Uterus (tissue), 4 donors: Measurements from ENCODE around the gene LZIC. TPM values are rescaled to one million over a fixed set of nuclear protein-coding genes. Genes with fewer than 3 reads are reported as not detected.
"Not testable (repeated sequence)": the region's sequence is repeated elsewhere in the genome, so short reads cannot be mapped to it uniquely, and the experiment has no call there.

Source experiments
- DNase-seq, 2 donors: peaks; one replicate each; pipeline ENCODE4 v3.0.0-alpha.2; 2019 to 2020
- H3K27ac ChIP-seq, 2 donors: fragments of 200-600 bp; sonication (generic); 1 replicate in 1 of 2; 2 replicates in 1 of 2; pipeline ENCODE4 v1.5.1; 2016 to 2018
- H3K27me3 ChIP-seq, 2 donors: fragments of 200-600 bp; sonication (generic); one replicate each; pipeline ENCODE4 v1.5.1; 2018 to 2019; ENCODE audit warnings: control low read depth in 1 of 2
- H3K36me3 ChIP-seq, 2 donors: fragments of 200-600 bp; sonication (generic); one replicate each; pipeline ENCODE4 v1.5.1; 2019; ENCODE audit warnings: control low read depth in 1 of 2
- H3K4me1 ChIP-seq, 2 donors: fragments of 200-600 bp; sonication (generic); one replicate each; pipeline ENCODE4 v1.5.1; 2018 to 2019; ENCODE audit warnings: control low read depth in 1 of 2
- H3K4me3 ChIP-seq, 2 donors: fragments of 200-600 bp; sonication (generic); 1 replicate in 1 of 2; 2 replicates in 1 of 2; pipeline ENCODE4 v1.5.1; 2018 to 2019; ENCODE audit warnings: mild to moderate bottlenecking in 1 of 2
- H3K9me3 ChIP-seq, 2 donors: fragments of 200-600 bp; sonication (generic); one replicate each; pipeline ENCODE4 v1.5.1; 2019; ENCODE audit warnings: control low read depth in 1 of 2
- CTCF ChIP-seq, 4 experiments: fragments of 200-600 bp in 2 of 4; fragments of 450-650 bp in 2 of 4; sonication (generic) in 2 of 4; IDR thresholded peaks; one replicate each; pipeline ENCODE4 v1.5.1; 2016 to 2019; ENCODE audit warnings: antibody characterized with exemption in 4 of 4, mild to moderate bottlenecking in 2 of 4, moderate library complexity in 1 of 4
- POLR2A ChIP-seq, 2 donors: fragments of 450-650 bp; IDR thresholded peaks; one replicate each; pipeline ENCODE4 v1.6.1; 2016; ENCODE audit warnings: antibody characterized with exemption in 2 of 2, mild to moderate bottlenecking in 1 of 2, moderate library complexity in 1 of 2
- intact Hi-C: fragments of 100-400 bp; cut with DNase I; formaldehyde crosslinking; loops from one replicate; pipeline ENCODE4 v1.15.1; 2023; ENCODE audit warnings: low total_unique reads
- total RNA-seq, 4 donors: library from RNA; depleted of rRNA in 3 of 4; stranded (reverse); fragments of >200 nt in 3 of 4; gene quantifications; one replicate each; pipeline versions ENCODE4 v1.1.0 to v1.2.4, GENCODE V29; 2014 to 2023
- donor health status: DM: yes; HTN: yes; CAD: no.

The LZIC gene
- total RNA-seq, 4 donors from 2014 or later: 9.4 to 66.9 (median 26.0) TPM

GRCh38 chr1:9917901-9918300 lies 25.3 kb downstream of the LZIC start:
- no peaks in the 10 kb centered on the region for H3K27me3 ChIP-seq
- H3K36me3 ChIP-seq: no peaks in the 10 kb centered on the region
- H3K9me3 ChIP-seq: no peaks in the 10 kb centered on the region
- H3K4me1 ChIP-seq: no peaks in the 10 kb centered on the region
- intact Hi-C loops: no loop called here
- no peak for DNase-seq
- no peak overlapping the region for H3K27ac ChIP-seq
- TF ChIP-seq POLR2A (IDR thresholded peaks at IDR 0.05) (no peak), CTCF (IDR thresholded peaks at IDR 0.05) (no peak)
- no peak overlapping the region for H3K4me3 ChIP-seq

GRCh38 chr1:9917495-9917894 lies 25.7 kb downstream of the LZIC start:
- H3K27me3 ChIP-seq, DNase-seq, H3K4me1 ChIP-seq, intact Hi-C loops, H3K4me3 ChIP-seq, H3K9me3 ChIP-seq, H3K36me3 ChIP-seq, H3K27ac ChIP-seq: not testable (repeated sequence)

DNA sequence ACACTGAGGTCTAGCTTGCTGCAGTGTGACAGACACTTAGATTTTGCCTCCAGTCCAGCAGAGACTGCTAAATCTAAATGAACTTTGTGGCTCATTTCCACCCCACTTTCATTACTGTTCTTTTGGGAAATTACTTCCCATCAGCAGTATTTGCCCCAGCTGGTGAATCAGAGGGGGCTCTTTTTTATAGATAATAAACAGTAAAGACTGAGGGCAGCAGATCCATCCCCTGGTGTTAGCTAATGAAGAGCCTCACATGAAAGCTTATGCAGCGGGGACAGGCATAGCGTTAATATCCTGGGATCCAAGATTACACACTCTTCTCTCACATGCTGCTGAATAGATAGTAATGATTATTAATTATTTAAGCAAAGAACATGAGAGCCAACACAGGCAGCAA lies 26.7 kb downstream of the LZIC start:
- H3K27me3 ChIP-seq: no peaks in the 10 kb centered on the region
- no peak overlapping the region for H3K4me3 ChIP-seq
- no peak for DNase-seq
- TF ChIP-seq CTCF (IDR thresholded peaks at IDR 0.05): no peak
- no peaks in the 10 kb centered on the region for H3K9me3 ChIP-seq
- intact Hi-C loops: no loop called here
- H3K27ac ChIP-seq: no peak overlapping the region
- no peaks in the 10 kb centered on the region for H3K4me1 ChIP-seq
- H3K36me3 ChIP-seq: no peaks in the 10 kb centered on the region

DNA sequence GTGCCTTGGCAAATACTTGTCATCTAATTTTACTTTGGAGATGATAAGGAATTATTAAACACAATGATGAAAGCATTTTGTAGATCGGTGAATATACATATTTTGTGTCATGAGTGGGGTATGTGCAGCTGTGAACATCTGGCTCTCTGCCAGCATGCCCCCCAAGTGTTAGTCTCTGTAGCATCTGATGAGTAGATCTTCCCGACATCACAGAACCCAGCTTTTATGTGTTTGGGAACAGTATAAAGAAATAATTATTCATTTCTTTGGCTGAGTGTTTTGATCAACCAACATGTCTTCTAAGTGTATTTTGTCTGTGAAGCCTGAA lies 28.6 kb downstream of the LZIC start:
- Histone ChIP-seq H3K9me3 (no peaks in the 10 kb centered on the region), H3K27ac (no peak overlapping the region), H3K27me3 (no peaks in the 10 kb centered on the region), H3K4me1 (no peaks in the 10 kb centered on the region), H3K36me3 (no peaks in the 10 kb centered on the region), H3K4me3 (no peak overlapping the region)
- no peak for DNase-seq
- intact Hi-C loops: no loop called here
- TF ChIP-seq CTCF (IDR thresholded peaks at IDR 0.05): no peak

- H3K4me1 ChIP-seq: peaks cover 5 to 7% of the 10 kb centered on the region in 2 donors
- no peak for TF ChIP-seq POLR2A (IDR thresholded peaks at IDR 0.05)
- no peak for TF ChIP-seq CTCF (IDR thresholded peaks at IDR 0.05)
- H3K27ac ChIP-seq: peak overlapping the region in 1 of 2 donors; percentile 94
- intact Hi-C loops: no loop called here
- H3K4me3 ChIP-seq: no peak overlapping the region
- H3K9me3 ChIP-seq: no peaks in the 10 kb centered on the region
- H3K36me3 ChIP-seq: no peaks in the 10 kb centered on the region
- no peaks in the 10 kb centered on the region for H3K27me3 ChIP-seq
- no peak for DNase-seq
Observed at GRCh38 chr1:9912264-9912936, 30.8 kb downstream of the LZIC start.
